Sigmoid colon (tissue), 7 donors: ENCODE measurements around the gene PRDM16. TPM values are rescaled to one million over a fixed set of nuclear protein-coding genes. Genes with fewer than 3 reads are reported as not detected.

Experiments
- DNase-seq: peaks from one replicate; pipeline ENCODE4 v3.0.0-alpha.2; 2019
- H3K27ac ChIP-seq, 4 donors: fragments of 200-600 bp; sonication (generic); one replicate each; pipeline ENCODE4 v1.5.1; 2016 to 2019; ENCODE audit warnings: mild to moderate bottlenecking in 1 of 4
- H3K27me3 ChIP-seq, 3 donors: fragments of 200-600 bp; sonication (generic); one replicate each; pipeline ENCODE4 v1.5.1; 2019; ENCODE audit warnings: mild to moderate bottlenecking in 1 of 3
- H3K36me3 ChIP-seq, 4 donors: fragments of 200-600 bp; sonication (generic); one replicate each; pipeline ENCODE4 v1.5.1; 2016 to 2019
- H3K4me1 ChIP-seq, 4 donors: fragments of 200-600 bp; sonication (generic); one replicate each; pipeline ENCODE4 v1.5.1; 2017 to 2019
- H3K4me3 ChIP-seq, 4 donors: fragments of 200-600 bp; sonication (generic); one replicate each; pipeline ENCODE4 v1.5.1; 2017 to 2019; ENCODE audit warnings: mild to moderate bottlenecking in 2 of 4, moderate library complexity in 1 of 4
- H3K9me3 ChIP-seq, 4 donors: fragments of 200-600 bp in 3 of 4; sonication (generic) in 3 of 4; one replicate each; pipeline versions ENCODE4 v1.5.1 to v1.6.1; 2013 to 2019
- EP300 ChIP-seq, 4 donors: sonication (generic); formaldehyde crosslinking; IDR thresholded peaks; one replicate each; pipeline ENCODE4 v1.6.1; 2017; ENCODE audit warnings: antibody characterized with exemption in 4 of 4
- POLR2A ChIP-seq, 2 donors: fragments of 450-650 bp; IDR thresholded peaks; one replicate each; pipeline ENCODE4 v1.6.1; 2016; ENCODE audit warnings: antibody characterized with exemption in 2 of 2, mild to moderate bottlenecking in 2 of 2, moderate library complexity in 2 of 2
- POLR2AphosphoS5 ChIP-seq, 4 donors: sonication (generic); formaldehyde crosslinking; IDR thresholded peaks; one replicate each; pipeline ENCODE4 v1.6.1; 2017; ENCODE audit warnings: antibody characterized with exemption in 4 of 4
- WGBS, 2 donors: extraction: QIAGEN DNeasy Blood & Tissue Kit; methylation state at CpG; one replicate each; pipeline ENCODE4 v1.1.7; 2013; 5-methylcytosine and 5-hydroxymethylcytosine counted together
- intact Hi-C: fragments of 100-400 bp; cut with DNase I; formaldehyde crosslinking; loops from one replicate; pipeline ENCODE4 v1.15.1; 2023
- polyA plus RNA-seq, 3 donors: library from polyadenylated mRNA; stranded (reverse); fragments of 200-250 nt; gene quantifications; one replicate each; pipeline ENCODE4 v1.2.3, GENCODE V29; 2013
- total RNA-seq, 4 donors: library from RNA; depleted of rRNA; stranded (reverse); fragments of >200 nt; gene quantifications; one replicate each; pipeline ENCODE4 v1.1.0, GENCODE V29; 2016
- TF ChIP-seq, protein P1 (sequence below), 4 experiments: fragments of 450-650 bp in 3 of 4; fragments of 200-600 bp in 1 of 4; IDR thresholded peaks; one replicate each; pipeline ENCODE4 v1.5.1; 2016 to 2019; ENCODE audit warnings: antibody characterized with exemption in 4 of 4, mild to moderate bottlenecking in 3 of 4, moderate library complexity in 2 of 4
- donor health status: healthy with polysubstance abuse.
- donor health status: Bipolar disorder and iron deficiency.
- donor health status: healthy.

Gene PRDM16
- total and polyA plus RNA-seq, 7 donors: under 0.01 to 1.7 (median 0.49) TPM

DNA sequence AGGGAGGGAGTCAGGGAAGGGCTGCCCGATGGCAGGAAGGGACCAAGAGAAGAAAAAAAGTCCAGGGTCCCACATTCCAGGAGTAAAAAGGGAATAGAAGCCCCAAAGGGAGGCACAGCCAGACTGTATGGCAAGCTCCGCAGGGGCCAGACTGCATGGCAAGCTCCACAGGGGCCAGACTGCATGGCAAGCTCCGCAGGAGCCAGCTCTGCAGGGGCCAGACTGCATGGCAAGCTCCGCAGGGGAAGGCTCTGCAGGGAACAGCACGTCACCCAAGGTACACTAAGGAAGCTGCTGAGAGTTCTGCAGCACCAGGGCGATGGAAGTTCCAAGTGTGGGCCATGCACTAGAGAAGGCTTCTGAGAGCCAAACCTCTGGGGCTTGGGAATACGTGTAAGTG is 228.8 kb downstream of the PRDM16 start:
- Histone ChIP-seq H3K36me3 (no peaks in the 10 kb centered on the region), H3K4me3 (no peak overlapping the region), H3K27me3 (peaks cover 0 to 28% (median 0%) of the 10 kb centered on the region in 3 donors), H3K4me1 (no peaks in the 10 kb centered on the region), H3K27ac (no peak overlapping the region), H3K9me3 (peaks cover 0 to 3% (median 0%) of the 10 kb centered on the region in 4 donors)
- WGBS, 2 donors: 90 to 92% methylated on average over 7 of the region's 7 CpGs
- TF ChIP-seq, protein P1, sequence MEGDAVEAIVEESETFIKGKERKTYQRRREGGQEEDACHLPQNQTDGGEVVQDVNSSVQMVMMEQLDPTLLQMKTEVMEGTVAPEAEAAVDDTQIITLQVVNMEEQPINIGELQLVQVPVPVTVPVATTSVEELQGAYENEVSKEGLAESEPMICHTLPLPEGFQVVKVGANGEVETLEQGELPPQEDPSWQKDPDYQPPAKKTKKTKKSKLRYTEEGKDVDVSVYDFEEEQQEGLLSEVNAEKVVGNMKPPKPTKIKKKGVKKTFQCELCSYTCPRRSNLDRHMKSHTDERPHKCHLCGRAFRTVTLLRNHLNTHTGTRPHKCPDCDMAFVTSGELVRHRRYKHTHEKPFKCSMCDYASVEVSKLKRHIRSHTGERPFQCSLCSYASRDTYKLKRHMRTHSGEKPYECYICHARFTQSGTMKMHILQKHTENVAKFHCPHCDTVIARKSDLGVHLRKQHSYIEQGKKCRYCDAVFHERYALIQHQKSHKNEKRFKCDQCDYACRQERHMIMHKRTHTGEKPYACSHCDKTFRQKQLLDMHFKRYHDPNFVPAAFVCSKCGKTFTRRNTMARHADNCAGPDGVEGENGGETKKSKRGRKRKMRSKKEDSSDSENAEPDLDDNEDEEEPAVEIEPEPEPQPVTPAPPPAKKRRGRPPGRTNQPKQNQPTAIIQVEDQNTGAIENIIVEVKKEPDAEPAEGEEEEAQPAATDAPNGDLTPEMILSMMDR (IDR thresholded peaks at IDR 0.05): no peak
- no peak for TF ChIP-seq POLR2AphosphoS5 (IDR thresholded peaks at IDR 0.05)
- TF ChIP-seq EP300 (IDR thresholded peaks at IDR 0.05): no peak
- no peak for TF ChIP-seq POLR2A (IDR thresholded peaks at IDR 0.05)
- intact Hi-C loops: no loop called here
- no peak for DNase-seq

DNA sequence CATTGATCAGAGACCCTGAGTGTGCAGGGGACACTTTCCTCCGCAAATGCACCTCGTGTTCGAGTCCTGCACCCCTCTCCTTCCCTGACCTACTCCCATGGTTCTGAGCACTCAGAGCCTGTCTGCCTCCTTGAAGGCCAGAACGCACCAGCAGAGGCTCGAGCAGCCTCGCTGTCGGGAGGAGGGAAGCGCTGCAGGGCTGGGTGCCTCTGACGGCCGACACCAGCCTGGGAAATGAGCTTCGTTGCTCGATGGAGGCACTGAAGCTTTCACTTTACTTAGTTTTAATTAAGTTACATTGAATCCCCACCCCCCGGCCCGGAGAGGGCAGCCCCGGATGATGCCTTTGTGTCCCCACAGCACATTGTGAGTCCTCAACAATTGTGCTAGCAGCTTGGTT is 229.2 kb downstream of the PRDM16 start:
- intact Hi-C loops: no loop called here
- peaks cover 0 to 3% (median 0%) of the 10 kb centered on the region in 4 donors for H3K9me3 ChIP-seq
- peaks cover 0 to 28% (median 0%) of the 10 kb centered on the region in 3 donors for H3K27me3 ChIP-seq
- H3K4me3 ChIP-seq: no peak overlapping the region
- no peaks in the 10 kb centered on the region for H3K36me3 ChIP-seq
- H3K4me1 ChIP-seq: no peaks in the 10 kb centered on the region
- no peak for DNase-seq
- TF ChIP-seq, protein P1 (IDR thresholded peaks at IDR 0.05): no peak
- TF ChIP-seq POLR2A (IDR thresholded peaks at IDR 0.05): no peak
- no peak for TF ChIP-seq POLR2AphosphoS5 (IDR thresholded peaks at IDR 0.05)
- TF ChIP-seq EP300 (IDR thresholded peaks at IDR 0.05): no peak
- no peak overlapping the region for H3K27ac ChIP-seq
- 92 to 93% methylated on average over 15 of the region's 15 CpGs for WGBS, 2 donors

DNA sequence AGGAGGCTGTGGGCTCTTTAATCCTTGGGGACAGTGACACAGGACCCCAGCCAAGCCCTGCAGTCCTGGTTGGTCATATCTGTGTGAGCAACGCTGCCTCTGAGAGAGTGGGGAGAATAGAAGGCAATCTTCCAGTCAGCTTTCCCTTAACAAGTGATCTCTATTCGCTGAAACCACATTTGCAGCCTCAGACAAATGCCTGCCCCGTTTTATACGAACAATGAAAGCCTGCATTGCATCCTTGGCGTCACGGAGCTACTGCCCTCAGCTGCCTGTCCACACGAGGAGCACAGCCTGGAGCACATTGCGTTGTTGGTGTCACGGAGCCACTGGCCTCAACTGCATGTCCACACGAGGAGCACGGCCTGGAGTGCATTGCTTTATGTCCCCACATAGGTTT is 235.2 kb downstream of the PRDM16 start:
- Histone ChIP-seq H3K4me3 (no peak overlapping the region), H3K27ac (no peak overlapping the region), H3K4me1 (no peaks in the 10 kb centered on the region), H3K36me3 (no peaks in the 10 kb centered on the region), H3K27me3 (no peaks in the 10 kb centered on the region), H3K9me3 (peaks cover 0 to 3% (median 0%) of the 10 kb centered on the region in 4 donors)
- WGBS, 2 donors: 84 to 86% methylated on average over 11 of the region's 11 CpGs
- intact Hi-C loops: no loop called here
- no peak for DNase-seq
- TF ChIP-seq POLR2A (IDR thresholded peaks at IDR 0.05) (no peak), EP300 (IDR thresholded peaks at IDR 0.05) (no peak), POLR2AphosphoS5 (IDR thresholded peaks at IDR 0.05) (no peak)
- TF ChIP-seq, protein P1 (IDR thresholded peaks at IDR 0.05): no peak

DNA sequence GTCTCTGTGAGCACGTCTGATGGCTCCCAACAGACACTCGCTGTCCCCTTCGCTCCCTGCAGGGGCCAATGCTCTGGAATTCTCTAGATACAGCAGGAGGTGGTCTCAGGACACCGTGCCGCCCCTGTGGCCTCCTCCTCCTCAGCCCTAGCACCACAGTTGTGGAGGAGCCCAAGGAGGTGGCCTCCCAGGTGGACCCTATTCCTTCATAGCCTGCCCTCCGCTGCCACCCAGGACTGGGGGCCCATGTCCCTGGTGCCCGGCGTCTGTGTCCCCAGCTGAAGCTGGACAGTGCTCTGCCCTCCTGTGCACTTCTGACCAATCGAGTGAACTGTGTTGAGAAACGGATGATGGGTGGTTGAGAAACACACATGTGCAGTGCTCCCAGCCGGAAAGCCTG is 235.7 kb downstream of the PRDM16 start:
- intact Hi-C loops: no loop called here
- WGBS, 2 donors: 87 to 95% methylated on average over 11 of the region's 11 CpGs

More for the DNA sequence above, 235.7 kb downstream of the PRDM16 start:
- no peak overlapping the region for H3K4me3 ChIP-seq
- TF ChIP-seq, protein P1 (IDR thresholded peaks at IDR 0.05): no peak
- no peak for TF ChIP-seq POLR2AphosphoS5 (IDR thresholded peaks at IDR 0.05)
- DNase-seq: no peak
- no peaks in the 10 kb centered on the region for H3K36me3 ChIP-seq
- H3K27me3 ChIP-seq: no peaks in the 10 kb centered on the region
- no peak overlapping the region for H3K27ac ChIP-seq
- H3K9me3 ChIP-seq: peaks cover 0 to 3% (median 0%) of the 10 kb centered on the region in 4 donors
- H3K4me1 ChIP-seq: no peaks in the 10 kb centered on the region
